ENCODE results near the gene MYL6B.
"Not testable (repeated sequence)": the region's sequence is repeated elsewhere in the genome, so short reads cannot be mapped to it uniquely, and the experiment has no call there.

Gene MYL6B

DNA sequence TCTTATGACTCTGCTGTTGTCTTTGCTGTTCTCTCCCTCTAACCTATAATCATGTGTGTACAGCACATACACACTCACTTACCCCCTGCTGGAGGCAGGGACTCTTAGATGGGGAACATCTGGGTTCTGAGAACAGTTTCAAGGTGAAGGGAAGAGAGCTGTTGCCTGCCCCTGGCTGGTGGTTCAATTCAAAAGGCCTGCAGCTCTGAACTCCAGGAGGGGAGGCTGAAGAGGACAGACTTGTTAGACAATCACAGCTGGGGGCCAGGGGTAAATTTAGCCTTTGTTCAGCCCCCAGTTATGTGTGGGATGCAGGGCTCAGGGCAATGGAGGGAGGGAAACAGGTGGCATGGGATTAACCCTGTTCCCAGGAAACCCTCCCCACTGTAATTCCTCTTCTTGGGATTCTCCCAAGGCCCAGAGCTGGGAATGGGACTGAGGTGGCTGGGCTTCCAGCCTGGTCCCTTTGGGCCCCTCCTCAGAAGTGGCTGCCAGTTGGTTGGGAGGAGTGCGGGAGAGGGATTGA, 1.9 kb downstream of the MYL6B start:
- DNase-seq, result no peak

DNA sequence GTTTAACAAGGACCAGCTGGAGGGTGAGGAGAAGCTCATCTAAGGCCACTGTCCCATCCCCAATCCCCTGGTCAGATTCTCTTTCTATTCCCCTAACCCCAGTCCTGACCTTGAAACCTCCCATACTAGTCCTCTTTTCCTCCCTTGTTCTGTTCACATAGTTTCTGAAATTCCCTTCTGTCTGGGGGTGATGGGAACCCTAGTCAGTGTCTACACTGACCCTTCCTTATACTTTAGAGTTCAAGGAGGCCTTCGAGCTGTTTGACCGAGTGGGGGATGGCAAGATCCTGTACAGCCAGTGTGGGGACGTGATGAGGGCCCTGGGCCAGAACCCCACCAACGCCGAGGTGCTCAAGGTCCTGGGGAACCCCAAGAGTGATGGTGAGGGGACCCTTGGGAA, 2.4 kb downstream of the MYL6B start:
- no peak for DNase-seq

DNA sequence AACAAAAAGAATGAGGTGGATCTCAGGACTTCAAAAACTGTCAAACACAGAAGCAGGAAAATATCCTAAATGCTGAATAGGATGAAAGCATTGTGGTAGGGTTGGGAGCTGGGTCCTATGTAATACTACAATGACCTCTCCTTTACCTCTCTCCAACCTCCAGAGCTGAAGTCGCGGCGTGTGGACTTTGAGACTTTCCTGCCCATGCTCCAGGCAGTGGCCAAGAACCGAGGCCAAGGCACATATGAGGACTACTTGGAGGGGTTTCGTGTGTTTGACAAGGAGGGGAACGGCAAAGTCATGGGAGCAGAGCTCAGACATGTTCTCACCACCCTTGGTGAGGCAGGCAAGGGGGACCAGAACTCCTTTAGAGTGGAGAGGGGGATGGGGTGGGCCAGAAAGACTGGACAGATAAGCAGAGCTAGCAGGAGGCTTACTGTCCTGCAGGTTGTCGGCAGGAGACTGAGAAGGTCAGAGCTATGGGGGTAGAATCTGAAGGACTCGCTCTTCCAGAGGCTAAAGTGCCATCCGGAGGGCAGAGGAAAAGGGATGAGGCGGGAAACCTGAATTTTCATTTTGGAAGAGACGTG, 3.0 kb downstream of the MYL6B start:
- no peak for DNase-seq

- not testable (repeated sequence) for DNase-seq
These were observed 4.2 kb downstream of the MYL6B start for GRCh38 chr12:56156464-56157200.

GRCh38 chr12:56157201-56158028, 5.0 kb downstream of the MYL6B start:
- peak; percentile 39 for DNase-seq

- DNase-seq, result peak; percentile 85
These were observed 5.9 kb downstream of the MYL6B start, which contains the start of gene MYL6 for GRCh38 chr12:56158029-56158925. MYL6 (plus strand) TSS chr12:56158359; CDS start chr12:56158402, 43 bp downstream.

DNA sequence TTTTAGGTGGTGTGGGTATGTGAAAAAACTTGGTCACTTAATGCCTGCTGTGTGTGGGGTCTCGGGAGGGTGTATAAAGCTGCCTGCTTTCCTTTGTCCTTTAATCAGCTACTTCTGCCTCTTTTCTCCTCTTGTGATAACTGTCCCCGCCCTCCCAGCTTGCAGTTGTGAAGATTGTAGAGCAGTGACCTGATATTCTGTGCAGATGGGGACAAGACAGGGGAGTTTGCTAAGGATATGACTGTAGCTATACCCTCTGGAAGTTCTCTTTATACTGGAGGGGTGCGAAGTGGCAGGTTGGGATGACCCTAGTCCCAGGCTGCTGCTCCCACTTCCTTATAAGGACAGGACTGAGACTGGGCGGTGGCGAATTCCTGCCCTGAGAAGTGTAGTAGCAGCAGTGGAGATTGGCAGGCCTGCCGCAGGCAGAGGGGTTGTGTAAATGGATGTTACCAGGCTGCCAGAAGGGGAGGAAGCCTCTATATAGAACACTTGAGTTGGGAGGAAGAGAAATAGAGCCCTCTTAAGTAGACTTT, 6.6 kb downstream of the MYL6B start:
- no peak for DNase-seq

DNA sequence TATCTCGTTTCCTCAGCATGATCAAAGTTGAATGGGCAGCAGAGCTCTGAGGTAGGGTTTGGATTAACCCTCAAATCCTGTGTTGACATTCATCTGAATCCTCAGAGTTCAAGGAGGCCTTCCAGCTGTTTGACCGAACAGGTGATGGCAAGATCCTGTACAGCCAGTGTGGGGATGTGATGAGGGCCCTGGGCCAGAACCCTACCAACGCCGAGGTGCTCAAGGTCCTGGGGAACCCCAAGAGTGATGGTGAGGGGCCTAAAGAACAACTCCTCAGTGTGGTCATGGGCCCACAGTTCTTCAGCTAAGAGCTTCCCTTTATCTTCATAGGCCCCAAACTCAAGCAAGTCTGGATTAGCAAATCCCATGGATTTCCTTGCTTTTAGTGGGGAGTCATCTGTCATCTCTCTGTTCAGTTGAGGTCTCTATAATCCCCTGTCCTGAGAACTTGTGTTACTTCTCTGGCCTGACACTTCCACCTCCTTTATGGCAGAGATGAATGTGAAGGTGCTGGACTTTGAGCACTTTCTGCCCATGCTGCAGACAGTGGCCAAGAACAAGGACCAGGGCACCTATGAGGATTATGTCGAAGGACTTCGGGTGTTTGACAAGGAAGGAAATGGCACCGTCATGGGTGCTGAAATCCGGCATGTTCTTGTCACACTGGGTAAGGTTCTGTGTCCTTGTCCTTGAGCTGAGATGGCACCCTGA, 7.2 kb downstream of the MYL6B start:
- no peak for DNase-seq

GRCh38 chr12:56160193-56160763, 7.9 kb downstream of the MYL6B start:
- DNase-seq, result peak; percentile 56

- no peak for DNase-seq
These were observed 8.7 kb downstream of the MYL6B start for GRCh38 chr12:56160894-56161689.

DNA sequence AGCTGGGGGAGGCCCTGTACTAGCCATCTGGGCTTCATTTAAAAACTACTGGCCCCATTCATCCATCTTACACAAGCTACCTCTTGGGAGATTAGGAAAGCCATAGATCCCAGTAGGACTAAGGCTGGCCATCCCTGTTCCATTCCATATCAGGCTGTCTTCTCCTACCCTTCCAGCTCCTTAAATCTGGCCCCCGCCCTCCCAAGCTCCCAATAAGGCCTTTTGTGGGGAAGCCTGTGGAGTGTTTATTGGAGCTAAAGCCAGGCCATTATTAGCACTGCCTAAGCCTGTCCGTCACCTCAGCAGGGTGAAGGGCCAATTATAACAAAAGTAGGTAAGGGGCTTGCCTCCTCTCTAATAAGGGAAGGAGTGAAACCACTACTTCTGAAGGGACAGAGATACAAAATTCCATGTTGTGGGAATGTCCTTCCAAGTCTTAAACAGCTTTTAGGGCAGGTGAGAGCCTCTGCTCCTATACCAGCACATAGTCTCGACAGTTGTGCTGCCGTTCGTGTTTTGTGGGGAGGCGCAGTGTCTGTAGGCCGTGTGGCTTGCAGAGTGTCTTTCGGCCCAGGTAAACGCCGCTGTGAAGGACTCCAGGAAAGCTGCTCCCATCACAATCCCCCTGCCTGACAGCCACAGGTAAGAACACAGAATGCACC, 9.4 kb downstream of the MYL6B start:
- DNase-seq, result no peak

- no peak for DNase-seq
These were observed 10.3 kb downstream of the MYL6B start for GRCh38 chr12:56162468-56163290.

GRCh38 chr12:56163533-56164344, 11.4 kb downstream of the MYL6B start:
- DNase-seq, result no peak

GRCh38 chr12:56164345-56164729, 11.9 kb downstream of the MYL6B start:
- no peak for DNase-seq

- no peak for DNase-seq
These were observed 13.0 kb downstream of the MYL6B start for GRCh38 chr12:56165369-56165768.

DNA sequence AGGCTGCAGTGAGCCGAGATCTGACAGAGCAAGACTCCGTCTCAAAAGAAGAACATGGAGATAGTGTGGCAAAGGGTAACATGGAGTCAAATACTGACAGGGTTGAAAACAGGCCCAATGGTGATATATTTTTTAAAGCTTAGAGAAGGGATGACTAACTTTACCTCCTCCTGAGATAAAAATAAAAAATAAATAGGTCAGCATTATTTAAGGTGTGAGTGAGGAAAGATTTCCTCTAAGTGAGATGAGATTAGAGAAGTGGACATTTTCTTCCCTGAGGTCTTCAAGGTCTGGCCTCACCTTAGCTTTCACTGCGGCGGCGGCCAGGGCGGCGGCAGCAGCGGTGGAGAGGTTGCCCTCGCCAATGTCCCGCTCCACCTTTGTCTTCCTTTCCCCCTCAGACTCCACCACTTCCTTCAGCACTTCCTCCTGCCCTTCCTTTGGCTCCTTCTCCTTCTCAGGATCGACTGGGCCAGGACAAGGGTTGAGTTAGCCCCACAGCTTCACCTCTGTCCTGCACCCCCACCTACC, 16.9 kb downstream of the MYL6B start:
- no peak for DNase-seq

- DNase-seq, result no peak
These were observed 20.5 kb downstream of the MYL6B start for GRCh38 chr12:56172839-56173238.
